SIG-M5 (cell line): ENCODE results near the gene CACNG4.

Source experiments
- DNase-seq: peaks from one replicate; lab custom pipeline; 2025; lab: John Stamatoyannopoulos, UW

The CACNG4 gene

DNA sequence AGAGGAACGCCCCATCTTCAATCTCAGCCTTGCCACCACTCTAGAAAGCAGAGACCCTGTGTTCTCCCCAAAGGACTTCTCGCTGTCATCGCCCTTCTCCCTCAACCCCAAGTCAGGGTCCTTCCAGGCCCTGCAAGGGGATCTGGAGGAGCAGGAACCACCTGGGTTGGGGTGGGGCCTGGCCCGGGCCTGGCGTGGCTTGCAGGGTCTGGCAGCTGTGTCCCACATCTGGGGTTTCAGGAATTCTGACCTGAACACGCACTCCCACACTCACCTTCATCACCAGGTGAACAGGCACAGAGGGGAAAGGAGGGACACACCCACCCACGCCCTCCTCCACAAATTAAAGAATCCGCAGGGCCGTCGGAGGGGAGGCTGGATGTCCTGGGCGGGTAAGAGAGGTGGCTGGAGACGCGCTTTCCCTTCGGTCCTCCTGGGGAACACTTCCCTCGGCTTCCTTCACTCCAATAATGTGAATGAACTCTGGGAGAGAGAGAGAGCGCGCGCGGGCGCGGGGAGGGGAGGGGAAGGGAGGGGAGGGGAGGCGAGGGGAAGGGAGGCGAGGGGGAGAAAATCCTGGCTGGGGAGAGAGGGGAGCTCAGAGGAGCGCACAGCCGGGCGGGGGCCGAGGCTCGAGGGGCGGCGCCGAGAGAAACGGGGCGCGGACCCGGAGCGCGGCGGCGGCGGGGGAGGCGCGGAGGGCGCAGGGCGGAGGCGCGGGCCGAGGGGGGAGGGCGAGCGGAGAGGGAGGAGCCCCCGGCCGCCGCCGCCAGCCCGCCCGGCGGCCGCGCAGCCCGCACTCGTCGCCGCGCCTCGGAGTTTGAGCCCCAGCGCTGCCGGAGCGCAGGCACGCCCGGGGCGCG is at the start of gene CACNG4:
Gene CACNG4, plus strand, starts transcription at position 799 of the 863 bp plus-strand sequence. CDS start 205 bp downstream, outside the sequence.
- DNase-seq = no peak

DNA sequence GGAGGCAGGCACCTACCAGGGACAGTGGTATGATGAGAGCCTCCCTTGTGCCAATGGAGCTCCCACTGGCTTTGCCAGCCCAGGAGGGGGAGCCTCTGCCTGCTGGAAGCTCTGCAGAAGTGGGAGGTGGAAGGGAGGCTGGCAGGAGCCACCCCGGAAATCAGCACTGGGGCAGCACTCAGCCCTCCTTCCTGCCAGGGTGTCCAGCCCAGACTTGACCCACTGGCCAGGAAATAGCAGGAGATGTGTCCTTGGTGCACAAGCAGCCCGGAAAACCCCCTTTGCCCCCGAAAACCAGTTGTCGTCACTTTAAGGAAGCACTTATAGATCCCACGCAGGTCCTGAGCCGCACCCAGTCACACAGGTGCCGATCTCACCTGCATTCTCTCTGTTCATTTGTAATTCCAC is 49.3 kb upstream of the CACNG4 start:
- no peak for DNase-seq

DNA sequence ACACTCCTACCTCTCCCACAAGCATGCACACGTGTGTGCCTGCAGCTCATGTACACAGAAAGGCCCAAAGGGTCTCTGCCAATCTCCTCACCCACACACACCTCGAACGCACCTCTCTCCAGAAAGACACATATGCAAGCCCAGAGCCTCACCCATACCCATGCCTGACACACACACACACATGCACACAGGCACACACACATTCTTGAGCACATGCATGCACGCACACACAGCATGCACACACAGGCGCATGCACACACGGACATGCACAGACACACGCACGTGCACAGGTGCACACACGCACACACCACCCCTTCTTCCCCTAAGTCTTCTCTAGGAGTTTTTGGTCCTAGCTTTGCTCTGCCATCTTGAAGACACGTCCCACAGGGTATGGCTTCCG is 48.7 kb upstream of the CACNG4 start:
- no peak for DNase-seq

DNA sequence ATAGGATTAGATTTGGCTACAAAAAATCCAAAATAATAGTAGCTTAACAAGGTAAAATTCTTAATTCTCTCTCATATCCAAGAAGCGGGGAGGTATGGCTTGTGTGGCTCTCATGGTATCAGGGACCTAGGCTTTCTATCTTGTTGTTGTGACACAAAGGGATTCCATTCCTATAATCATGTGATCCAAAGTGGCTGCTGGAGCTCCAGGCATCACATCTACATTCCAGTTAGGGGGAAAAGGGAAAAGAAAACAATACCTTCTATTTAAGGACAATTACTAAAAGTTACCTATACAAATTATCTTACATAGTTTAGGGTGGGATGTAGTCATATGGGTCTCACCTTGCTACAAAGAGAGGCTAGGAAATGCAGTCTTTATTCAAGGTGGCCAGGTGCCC is 47.6 kb upstream of the CACNG4 start:
- no peak for DNase-seq

DNA sequence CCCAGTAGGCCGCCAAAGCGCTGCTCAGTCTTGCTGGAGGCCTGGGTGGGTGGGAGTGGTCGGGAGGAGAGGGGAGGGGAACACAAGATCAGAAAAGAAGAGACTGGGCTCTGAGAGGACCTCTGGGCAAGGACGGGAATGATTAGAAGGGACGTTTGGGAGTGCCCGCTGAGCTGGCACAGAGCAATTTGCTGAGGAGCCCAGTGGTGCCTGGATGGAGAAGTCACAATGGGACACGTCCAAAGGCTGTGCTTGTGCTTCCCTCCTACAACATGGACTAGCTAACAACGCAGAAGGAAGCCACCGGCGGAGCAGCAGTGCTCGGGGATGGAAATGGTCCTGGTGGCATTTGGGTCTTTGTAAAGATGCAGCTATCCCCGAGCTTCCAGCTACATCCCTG is 45.6 kb upstream of the CACNG4 start:
- no peak for DNase-seq

DNA sequence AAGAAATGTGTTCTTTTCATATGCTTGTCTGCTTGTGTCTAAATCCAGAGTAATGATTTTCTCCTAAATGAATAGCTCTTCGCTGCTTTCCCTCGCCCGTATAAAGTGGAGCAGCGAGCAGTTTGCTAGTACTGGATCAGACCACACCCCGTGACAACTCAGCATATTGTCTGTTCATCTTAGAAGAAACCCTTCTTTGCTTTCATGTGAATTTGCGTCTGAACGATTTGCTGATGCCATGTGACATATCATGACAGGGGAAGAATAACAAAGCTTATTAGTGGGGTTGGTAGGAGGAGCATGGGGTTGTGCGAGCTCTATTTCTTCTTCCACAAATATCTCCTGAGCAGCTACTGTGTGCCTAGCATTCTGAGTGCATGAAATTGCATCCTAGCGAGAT is 44.1 kb upstream of the CACNG4 start:
- no peak for DNase-seq

DNA sequence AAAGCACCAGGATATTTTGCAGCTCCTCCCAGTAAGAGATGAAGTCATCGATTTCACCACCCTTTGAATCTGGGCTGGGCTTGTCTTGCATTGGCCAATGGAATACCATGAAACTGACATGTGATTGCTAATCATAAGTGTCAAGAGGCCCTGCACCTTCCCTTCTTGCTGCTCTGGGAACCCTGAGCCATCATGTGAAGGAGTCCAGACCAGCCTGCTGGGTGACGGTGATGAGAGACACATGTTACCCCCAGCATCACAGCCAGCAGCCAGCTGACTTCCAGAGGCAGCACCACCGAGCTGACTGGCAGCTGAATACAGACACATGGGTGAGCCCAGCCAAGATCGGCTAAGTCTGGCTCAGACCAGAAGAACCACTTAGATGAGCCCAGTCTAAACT is 43.6 kb upstream of the CACNG4 start:
- DNase-seq = no peak

DNA sequence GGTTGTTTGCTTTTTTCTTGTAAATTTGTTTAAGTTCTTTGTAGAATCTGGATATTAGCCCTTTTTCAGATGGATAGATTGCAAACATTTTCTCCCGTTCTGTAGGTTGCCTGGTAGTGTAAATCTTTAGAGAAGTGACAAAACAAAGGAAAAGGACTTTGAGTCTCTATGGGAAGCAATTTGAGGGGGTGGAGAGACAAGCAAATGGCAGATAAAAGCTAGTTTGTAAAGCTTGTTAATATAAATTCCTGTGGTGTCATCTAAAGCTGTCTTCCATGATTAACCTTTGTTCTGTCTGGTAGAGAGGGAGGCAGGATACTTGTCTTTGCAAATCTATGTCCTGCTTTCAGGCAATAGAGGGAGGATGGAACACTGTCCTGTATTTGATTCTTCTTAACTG is 40.6 kb upstream of the CACNG4 start:
- DNase-seq = no peak

DNA sequence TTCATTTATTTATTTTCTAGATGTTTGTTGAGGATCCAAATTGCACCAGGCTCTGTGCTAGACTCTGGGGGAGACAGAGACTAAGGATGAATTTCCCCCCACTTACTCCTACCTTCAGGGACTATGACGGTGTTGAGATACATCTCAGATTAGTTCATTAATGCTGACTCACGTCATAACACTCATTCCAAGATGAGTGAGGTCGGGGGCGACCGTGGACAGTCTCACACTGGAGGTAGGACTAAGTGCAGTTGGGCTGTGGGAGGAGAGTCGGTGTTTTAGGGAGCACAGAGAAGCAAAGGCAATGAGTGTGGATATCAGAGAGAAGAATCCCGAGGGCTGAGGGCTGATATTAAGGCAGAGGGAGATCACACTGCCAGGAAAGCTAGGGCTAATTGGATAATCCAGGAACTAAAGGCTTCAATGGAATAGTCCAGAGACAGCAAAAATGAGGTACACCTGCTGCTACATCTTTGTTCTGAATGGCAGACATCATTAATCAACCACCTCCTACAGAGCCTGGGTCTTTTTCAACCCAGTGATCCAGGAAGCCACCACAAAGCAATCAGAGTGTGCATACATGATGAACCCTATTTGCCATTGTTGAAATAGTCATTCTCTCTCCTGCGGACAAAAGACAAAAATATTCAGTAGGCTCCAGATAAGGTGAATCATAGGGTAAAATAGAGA is 38.6 kb upstream of the CACNG4 start:
- no peak for DNase-seq

DNA sequence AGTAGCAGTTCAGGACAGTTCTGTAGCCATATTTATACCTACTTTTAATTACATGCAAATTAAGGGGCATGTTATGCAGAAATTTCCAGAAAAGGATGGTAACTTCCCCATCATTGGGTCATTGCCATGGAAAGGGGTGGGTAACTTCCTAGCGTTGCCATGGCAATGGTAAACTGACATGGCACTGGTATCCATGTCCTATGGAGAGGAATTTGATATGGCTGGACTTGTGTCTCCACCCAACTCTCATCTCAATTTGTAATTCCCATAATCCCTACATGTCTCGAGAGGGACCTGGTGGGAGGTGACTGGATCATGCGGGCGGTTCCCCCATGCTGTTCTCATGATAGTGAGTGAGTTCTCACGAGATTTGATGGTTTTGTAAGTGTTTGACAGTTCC is 35.6 kb upstream of the CACNG4 start:
- no peak for DNase-seq

DNA sequence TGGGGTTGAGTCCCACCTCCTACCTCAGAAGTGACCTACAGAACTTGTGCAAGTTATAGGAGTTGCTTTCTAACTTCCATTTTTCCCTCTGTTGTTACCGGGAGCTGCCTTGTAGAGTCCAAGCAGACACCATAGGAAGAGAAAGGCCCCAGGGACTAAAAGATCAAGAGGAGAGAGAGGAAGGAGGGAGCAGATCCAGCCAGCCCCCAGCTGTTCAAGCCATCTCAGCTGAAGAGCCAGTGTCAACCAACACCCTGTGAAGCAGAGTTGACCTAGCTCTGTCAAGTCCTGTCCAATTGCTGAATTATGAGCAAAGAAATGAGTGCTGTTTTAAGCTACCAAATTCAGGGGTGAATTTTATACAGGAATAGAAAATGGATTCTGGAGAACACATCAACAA is 34.9 kb upstream of the CACNG4 start:
- no peak for DNase-seq

DNA sequence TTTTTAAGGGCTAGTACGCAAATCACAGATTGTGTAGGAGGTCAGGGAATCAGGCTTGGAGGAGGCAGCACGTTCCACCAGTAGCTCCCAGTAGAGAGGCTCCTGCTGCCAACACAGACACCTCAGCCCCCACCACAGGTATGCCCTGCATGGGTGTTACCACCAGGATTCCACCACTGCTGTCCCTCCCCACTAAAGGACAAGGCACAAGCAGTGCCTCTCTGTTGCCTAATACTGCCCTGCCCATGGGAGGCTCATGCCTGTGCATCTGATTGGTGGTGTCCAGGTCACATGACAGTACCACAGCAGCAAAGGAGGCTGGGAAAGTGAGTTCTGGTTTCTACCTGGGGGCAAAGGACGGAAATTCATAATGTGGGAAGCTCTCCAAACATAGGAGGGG is 33.6 kb upstream of the CACNG4 start:
- DNase-seq = no peak

DNA sequence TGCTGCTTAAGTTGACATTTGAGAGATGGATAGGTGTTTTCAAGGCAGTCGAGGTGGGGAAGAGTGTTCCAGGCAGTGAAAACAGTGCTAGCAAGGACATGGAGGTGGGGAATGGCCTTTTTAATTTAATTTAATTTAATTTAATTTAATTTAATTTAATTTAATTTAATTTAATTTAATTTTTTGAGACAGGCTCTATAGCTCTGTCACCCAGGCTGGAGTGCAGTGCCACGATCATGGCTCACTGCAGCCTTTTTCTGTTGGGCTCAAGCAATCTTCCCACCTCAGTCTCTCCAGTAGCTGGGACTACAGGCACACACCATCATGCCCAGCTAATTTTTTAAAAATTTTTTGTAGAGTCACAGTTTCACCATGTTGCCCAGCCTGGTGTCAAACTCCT is 32.2 kb upstream of the CACNG4 start:
- no peak for DNase-seq

DNA sequence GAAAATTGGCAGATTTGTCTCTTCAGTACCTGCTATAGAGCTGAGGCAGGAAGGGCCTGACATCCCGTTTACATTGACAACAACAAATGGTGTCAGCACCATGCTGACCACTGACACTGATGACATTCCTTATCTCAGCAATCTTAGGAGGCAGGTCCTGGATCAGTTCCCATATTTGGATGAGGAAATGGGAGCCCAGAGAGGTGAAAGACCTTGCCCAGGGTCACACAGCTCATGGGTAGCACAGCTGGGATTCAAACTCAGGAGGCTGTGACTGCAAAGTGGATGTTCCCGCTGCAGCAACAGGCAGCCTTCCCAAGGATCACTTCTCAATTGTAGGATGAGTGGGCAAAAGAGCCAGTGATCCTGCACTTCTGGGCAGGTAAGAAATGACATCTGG is 30.5 kb upstream of the CACNG4 start:
- DNase-seq = no peak

DNA sequence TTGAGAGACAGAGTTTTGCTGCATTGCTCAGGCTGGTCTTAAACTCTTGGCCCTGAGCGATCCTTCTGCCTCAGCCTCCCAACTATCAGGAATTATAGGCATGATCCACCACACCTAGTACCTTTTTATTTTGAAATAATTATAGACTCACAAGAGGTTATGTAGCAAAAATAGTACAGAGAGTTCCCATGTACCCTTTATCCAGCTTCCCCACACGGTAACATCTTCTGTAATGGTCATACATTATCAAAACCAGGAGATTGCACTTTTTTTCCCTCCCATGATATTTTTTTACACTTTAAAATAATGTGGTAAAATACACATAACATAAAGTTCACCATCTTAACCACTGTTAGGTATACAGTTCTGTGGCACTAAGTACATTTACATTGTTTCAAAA is 28.8 kb upstream of the CACNG4 start:
- no peak for DNase-seq

DNA sequence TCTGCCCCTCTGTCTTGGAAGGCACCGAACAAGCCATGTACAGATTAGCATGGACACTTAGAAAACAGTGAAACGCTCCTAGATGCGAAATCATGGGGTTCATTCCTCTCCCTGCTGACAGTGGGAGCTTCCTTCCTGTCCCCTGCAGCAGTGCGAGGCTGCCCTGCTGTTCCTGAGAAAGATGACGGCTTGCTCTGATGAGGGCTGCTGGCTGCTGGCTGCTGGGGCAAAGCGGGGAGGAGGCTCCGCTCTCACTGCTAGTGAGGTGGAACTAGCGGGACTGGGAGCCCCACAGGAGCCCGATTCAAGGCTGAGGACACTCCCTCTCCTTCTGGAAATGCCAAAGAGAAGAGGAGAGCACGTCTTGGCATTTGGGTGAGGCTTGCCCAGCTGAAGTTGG is 25.9 kb upstream of the CACNG4 start:
- DNase-seq = no peak

DNA sequence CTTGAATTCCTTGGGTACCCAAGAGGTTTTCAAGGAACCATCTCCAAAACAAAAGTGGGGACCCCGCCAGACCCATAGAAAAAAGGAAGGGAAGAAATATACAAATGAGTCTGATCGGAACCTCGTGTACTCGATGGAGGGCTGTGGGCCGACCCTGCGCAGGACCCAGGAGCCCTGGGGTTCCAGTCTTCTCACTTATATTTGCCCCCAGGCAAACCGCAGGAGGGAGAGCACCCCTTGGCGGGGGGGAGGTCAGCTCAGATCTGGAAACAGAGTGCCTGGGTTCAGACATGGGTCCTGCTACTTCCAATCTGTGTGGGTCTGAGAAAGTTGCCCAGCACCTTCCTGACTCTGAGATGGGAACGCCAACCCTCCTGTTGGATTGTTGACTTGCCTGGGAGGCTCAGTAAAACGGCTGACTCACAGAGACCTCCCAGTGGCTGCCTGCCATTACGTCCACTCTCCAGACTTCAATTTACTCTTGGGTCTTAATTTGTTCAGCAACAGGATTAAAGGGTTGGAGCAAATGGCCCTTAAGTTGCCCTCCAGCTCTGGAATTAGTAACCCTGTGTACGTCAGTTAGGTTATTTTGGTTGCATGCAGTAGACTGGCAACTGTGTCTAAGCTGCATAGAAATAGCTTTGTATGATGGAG is 24.9 kb upstream of the CACNG4 start:
- DNase-seq = no peak

DNA sequence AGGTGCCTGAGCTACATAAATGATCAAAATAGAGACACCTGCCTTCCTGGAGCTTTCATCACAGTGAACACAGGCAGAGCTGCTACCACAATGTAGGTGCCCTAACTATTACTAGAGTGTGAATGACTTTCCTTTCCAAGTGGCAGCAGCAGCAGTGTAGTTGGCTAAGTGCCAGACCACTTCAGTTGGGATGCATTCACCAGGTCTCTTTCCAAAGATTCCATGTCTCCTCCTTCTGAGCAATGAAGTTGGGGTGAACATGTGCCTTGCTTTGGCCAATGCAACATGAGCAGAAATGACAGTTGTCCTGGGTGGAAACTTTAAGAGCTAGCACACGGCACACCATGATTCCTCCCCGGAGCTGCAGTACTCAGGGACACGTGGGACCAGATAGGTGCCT is 23.3 kb upstream of the CACNG4 start:
- DNase-seq = no peak

DNA sequence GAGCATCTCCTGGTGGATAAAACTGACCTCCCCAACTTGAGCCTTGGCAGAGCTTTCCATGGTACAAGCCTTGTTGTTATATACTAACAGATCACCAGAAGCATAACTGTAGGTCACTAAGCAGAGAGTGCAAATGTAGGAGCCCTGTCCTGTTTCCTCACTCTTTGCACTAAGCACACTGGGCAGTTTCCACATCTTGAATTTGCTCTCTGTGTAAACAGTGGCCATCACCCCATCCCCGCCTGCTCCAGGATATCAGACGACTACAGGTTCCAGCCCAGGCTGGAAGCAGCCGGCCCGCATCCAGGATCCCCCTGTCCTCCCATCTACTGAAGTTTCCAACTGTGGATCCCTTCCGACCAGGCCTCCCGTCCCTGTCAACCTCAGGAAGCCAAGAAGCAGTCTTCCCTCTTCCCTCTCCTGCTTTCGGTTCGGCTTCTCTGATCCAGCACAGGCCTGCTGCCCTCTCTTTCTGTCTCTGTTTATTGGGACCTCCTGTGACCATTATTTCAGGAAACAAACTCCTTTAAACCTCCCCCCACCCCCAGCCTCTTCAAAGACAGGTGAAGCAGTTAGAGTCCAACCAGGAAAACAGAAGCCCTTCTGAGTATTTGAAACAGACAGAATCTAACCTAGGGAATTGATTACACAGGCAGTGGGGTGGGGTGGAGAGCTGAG is 22.6 kb upstream of the CACNG4 start:
- no peak for DNase-seq

DNA sequence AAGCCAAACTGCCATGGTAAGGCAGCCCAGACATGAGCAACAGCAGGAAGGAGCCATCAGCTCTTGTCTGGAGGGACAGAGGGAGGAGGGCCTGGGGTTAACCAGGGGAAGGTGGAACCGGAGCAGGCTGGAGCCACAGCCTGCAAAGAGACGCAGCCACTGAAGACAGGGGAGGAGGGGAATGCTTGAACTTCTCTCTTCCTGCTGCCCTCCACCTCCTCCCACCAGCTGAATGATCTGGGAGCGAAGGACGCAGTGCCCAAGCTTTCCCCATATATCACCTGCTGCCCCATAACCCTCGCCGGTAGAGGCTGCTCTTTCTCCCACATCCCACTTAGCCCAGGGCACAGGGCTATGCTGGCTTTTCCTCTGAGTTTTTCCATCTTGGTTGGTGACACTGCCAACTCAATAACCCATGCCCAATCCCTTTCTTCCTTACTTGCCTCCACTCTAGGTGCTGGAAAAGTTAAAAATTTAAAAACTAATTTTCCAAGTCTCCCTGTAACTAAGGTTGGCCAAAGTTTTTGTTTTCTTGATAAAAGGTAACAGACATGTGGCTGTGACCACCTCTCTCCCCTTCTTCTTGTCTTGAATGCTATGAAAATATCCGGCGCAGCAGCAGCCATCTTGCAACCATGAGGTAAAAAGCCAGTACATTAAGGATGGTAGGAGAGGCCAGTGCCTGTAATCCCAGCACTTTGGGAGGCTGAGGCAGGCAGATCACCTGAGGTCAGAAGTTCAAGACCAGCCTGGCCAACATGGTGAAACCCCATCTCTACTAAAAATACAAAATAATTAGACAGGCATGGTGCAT is 21.8 kb upstream of the CACNG4 start:
- DNase-seq = no peak

DNA sequence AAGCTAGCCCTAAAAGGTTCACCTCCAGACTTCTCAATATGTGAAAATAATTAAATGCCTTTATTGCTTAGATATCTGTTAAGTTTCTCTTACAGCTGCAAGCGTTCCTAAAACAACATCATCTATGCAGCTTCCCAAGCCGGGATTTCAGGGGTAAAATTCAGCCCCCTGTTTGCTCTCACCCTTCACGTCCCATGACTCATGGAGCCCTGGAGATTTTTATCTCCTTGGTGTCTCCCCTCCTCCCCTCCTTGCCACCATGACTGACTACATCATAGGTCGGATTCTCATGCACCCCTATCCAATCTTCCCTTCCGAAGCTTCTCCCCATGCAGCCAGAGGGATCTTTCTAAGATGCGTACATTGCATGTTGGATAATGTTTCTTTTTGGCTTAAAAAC is 21.0 kb upstream of the CACNG4 start:
- no peak for DNase-seq
